CD14-positive monocyte (primary cell): ENCODE measurements around the gene SALL1. TPM values are rescaled to one million over a fixed set of nuclear protein-coding genes. Genes with fewer than 3 reads are reported as not detected.

Experiments
- DNase-seq, 3 donors: peaks; one replicate each; pipeline ENCODE4 v3.0.0-alpha.2; 2011 to 2022
- H2AFZ ChIP-seq: 2 replicates; pipeline ENCODE4 v1.6.0; 2012; ENCODE audit warnings: mild to moderate bottlenecking, low read depth, low read length, inconsistent platforms; ENCODE audit not compliant: insufficient read depth, poor library complexity, severe bottlenecking
- H3K27ac ChIP-seq, 2 donors: 1 replicate in 1 of 2; 2 replicates in 1 of 2; pipeline ENCODE4 v1.5.1; 2012 to 2013; ENCODE audit warnings: low read length in 2 of 2, control low read depth in 1 of 2, inconsistent platforms in 1 of 2, low read depth in 1 of 2, mild to moderate bottlenecking in 1 of 2
- H3K27me3 ChIP-seq, 2 donors: one replicate each; pipeline versions ENCODE4 v1.6.0 to v1.6.1; 2011 to 2013; ENCODE audit warnings: low read length in 2 of 2; ENCODE audit not compliant: control insufficient read depth in 2 of 2, insufficient read depth in 2 of 2
- H3K36me3 ChIP-seq, 2 donors: replicated peaks in 1 of 2; 1 replicate in 1 of 2; 2 replicates in 1 of 2; pipeline versions ENCODE4 v1.5.1 to v1.6.1; 2012 to 2013; ENCODE audit warnings: low read length in 2 of 2, control low read depth in 1 of 2, inconsistent platforms in 1 of 2, mild to moderate bottlenecking in 1 of 2; ENCODE audit not compliant: insufficient read depth in 2 of 2, control insufficient read depth in 1 of 2
- H3K4me1 ChIP-seq, 2 donors: 1 replicate in 1 of 2; 2 replicates in 1 of 2; pipeline versions ENCODE4 v1.5.1 to v1.6.1; 2012 to 2013; ENCODE audit warnings: low read length in 2 of 2, control low read depth in 1 of 2, inconsistent platforms in 1 of 2, mild to moderate bottlenecking in 1 of 2, moderate library complexity in 1 of 2; ENCODE audit not compliant: insufficient read depth in 2 of 2, control insufficient read depth in 1 of 2
- H3K4me2 ChIP-seq: replicated peaks from 2 replicates; pipeline ENCODE3; 2012; ENCODE audit warnings: low read length, moderate library complexity, mild to moderate bottlenecking; ENCODE audit not compliant: poor library complexity, severe bottlenecking; ENCODE audit errors: extremely low read depth
- H3K4me3 ChIP-seq, 3 experiments: fragments of 200-600 bp in 1 of 3; sonication (generic) in 1 of 3; replicated peaks in 1 of 3; 1 replicate in 2 of 3; 2 replicates in 1 of 3; pipeline ENCODE4 v1.5.1; 2011 to 2013; ENCODE audit warnings: low read length in 3 of 3, mild to moderate bottlenecking in 3 of 3, control low read depth in 2 of 3, low read depth in 2 of 3, inconsistent platforms in 1 of 3, moderate library complexity in 1 of 3
- H3K79me2 ChIP-seq: 2 replicates; pipeline ENCODE4 v1.6.0; 2012; ENCODE audit warnings: mild to moderate bottlenecking, control low read depth, inconsistent platforms, low read length, moderate library complexity; ENCODE audit not compliant: insufficient read depth
- H3K9ac ChIP-seq: 2 replicates; pipeline ENCODE4 v1.6.0; 2017; ENCODE audit warnings: low read length, mild to moderate bottlenecking; ENCODE audit not compliant: insufficient read depth, poor library complexity, severe bottlenecking
- H3K9me3 ChIP-seq, 2 donors: replicated peaks in 1 of 2; 1 replicate in 1 of 2; 2 replicates in 1 of 2; pipeline versions ENCODE4 v1.5.1 to v1.6.1; 2012 to 2013; ENCODE audit warnings: low read length in 2 of 2, control low read depth in 1 of 2; ENCODE audit not compliant: control insufficient read depth in 1 of 2, insufficient read depth in 1 of 2
- H4K20me1 ChIP-seq: 2 replicates; pipeline ENCODE4 v1.6.0; 2012; ENCODE audit warnings: mild to moderate bottlenecking, low read length, control low read depth, moderate library complexity; ENCODE audit not compliant: insufficient read depth
- H3K27ac Mint-ChIP-seq, 7 donors: one replicate each; pipeline ENCODE4 v1.8.0; 2020; ENCODE audit warnings: mild to moderate bottlenecking in 7 of 7, mixed read lengths in 7 of 7, moderate library complexity in 6 of 7, inconsistent platforms in 2 of 7
- H3K27me3 Mint-ChIP-seq, 3 donors: one replicate each; pipeline ENCODE4 v1.8.0; 2021 to 2022; ENCODE audit warnings: low read depth in 3 of 3, mild to moderate bottlenecking in 3 of 3, mixed read lengths in 3 of 3, moderate library complexity in 3 of 3, inconsistent platforms in 1 of 3
- H3K36me3 Mint-ChIP-seq, 2 donors: one replicate each; pipeline ENCODE4 v1.8.0; 2020; ENCODE audit warnings: mixed read lengths in 2 of 2, inconsistent platforms in 1 of 2, mild to moderate bottlenecking in 1 of 2
- H3K4me1 Mint-ChIP-seq: one replicate; pipeline ENCODE4 v1.8.0; 2020; ENCODE audit warnings: mild to moderate bottlenecking, mixed read lengths
- H3K4me3 Mint-ChIP-seq, 2 donors: one replicate each; pipeline ENCODE4 v1.8.0; 2020; ENCODE audit warnings: mild to moderate bottlenecking in 2 of 2, mixed read lengths in 2 of 2, moderate library complexity in 1 of 2
- H3K9me3 Mint-ChIP-seq, 7 donors: one replicate each; pipeline ENCODE4 v1.8.0; 2020 to 2022; ENCODE audit warnings: mixed read lengths in 7 of 7, mild to moderate bottlenecking in 6 of 7, moderate library complexity in 6 of 7, inconsistent platforms in 2 of 7
- CTCF ChIP-seq: fragments of 200-600 bp; IDR thresholded peaks from one replicate; pipeline ENCODE4 v1.8.0; 2022; ENCODE audit warnings: antibody characterized with exemption, mild to moderate bottlenecking
- WGBS: methylation state at CpG from one replicate; pipeline ENCODE4 v1.1.5; 2013; ENCODE audit warnings: missing lambda C conversion rate; ENCODE audit not compliant: insufficient coverage; 5-methylcytosine and 5-hydroxymethylcytosine counted together
- intact Hi-C, 2 donors: fragments of 100-400 bp; cut with micrococcal nuclease; formaldehyde crosslinking; loops; one replicate each; pipeline versions ENCODE4 v1.15.0 to v1.15.1; 2023
- polyA plus RNA-seq, 3 donors: library from polyadenylated mRNA; depleted of rRNA in 1 of 3; unstranded in 2 of 3; stranded (reverse) in 1 of 3; fragments of 300-500 nt in 2 of 3; fragments of >200 nt in 1 of 3; fragmentation: Illumina TruSeq in 2 of 3; gene quantifications; 1 replicate in 2 of 3; 2 replicates in 1 of 3; pipeline ENCODE4 v1.2.3, GENCODE V29; 2012 to 2021

The SALL1 gene
- polyA plus RNA-seq, 3 donors = not detected

GRCh38 chr16:51157698-51158097 lies 6.6 kb upstream of the SALL1 start:
- TF ChIP-seq CTCF = no peak
- Histone ChIP-seq H3K9me3 (peaks cover 0 to 13% of the 10 kb centered on the region in 2 donors), H3K36me3 (no peaks in the 10 kb centered on the region), H3K27ac (no peak overlapping the region), H3K4me2 (no peak overlapping the region), H2AFZ (no peak overlapping the region), H3K9ac (no peak overlapping the region), H3K4me3 (no peak overlapping the region), H3K79me2 (no peaks in the 10 kb centered on the region), H3K27me3 (peaks cover 36 to 55% of the 10 kb centered on the region in 2 donors), H3K4me1 (no peaks in the 10 kb centered on the region), H4K20me1 (no peaks in the 10 kb centered on the region)
- no peak for DNase-seq
- H3K9me3 Mint-ChIP-seq = peaks cover 0 to 17% (median 7%) of the 10 kb centered on the region in 7 donors
- H3K27me3 Mint-ChIP-seq = peaks cover 53 to 65% (median 56%) of the 10 kb centered on the region in 3 donors
- WGBS = 40% methylated on average over 1 of the region's 2 CpGs
- peaks cover 0 to 2% of the 10 kb centered on the region in 2 donors for H3K36me3 Mint-ChIP-seq
- H3K4me1 Mint-ChIP-seq = peaks cover 3% of the 10 kb centered on the region
- peak overlapping the region in 1 of 2 donors; percentile 67 for H3K4me3 Mint-ChIP-seq
- H3K27ac Mint-ChIP-seq = no peak overlapping the region
- intact Hi-C loops = no loop called here

- Histone ChIP-seq H3K9ac (no peak overlapping the region), H3K4me3 (no peak overlapping the region)
- intact Hi-C loops = no loop called here
Observed at GRCh38 chr16:51156807-51157200, 5.7 kb upstream of the SALL1 start.

More at GRCh38 chr16:51156807-51157200, 5.7 kb upstream of the SALL1 start:
- no peak for DNase-seq
- Mint-ChIP-seq H3K27me3 (peaks cover 58 to 71% (median 61%) of the 10 kb centered on the region in 3 donors), H3K4me1 (peaks cover 3% of the 10 kb centered on the region), H3K36me3 (peaks cover 0 to 2% of the 10 kb centered on the region in 2 donors), H3K4me3 (peak overlapping the region in 1 of 2 donors; percentile 22), H3K27ac (no peak overlapping the region), H3K9me3 (peaks cover 0 to 17% (median 7%) of the 10 kb centered on the region in 7 donors)
- no CpG with 5 or more reads among the region's 2 CpGs for WGBS
- H3K4me2 ChIP-seq = no peak overlapping the region
- H3K27me3 ChIP-seq = peaks cover 42 to 62% of the 10 kb centered on the region in 2 donors
- no peaks in the 10 kb centered on the region for H3K36me3 ChIP-seq
- no peak overlapping the region for H2AFZ ChIP-seq
- no peak for TF ChIP-seq CTCF
- H3K27ac ChIP-seq = no peak overlapping the region
- H3K79me2 ChIP-seq = no peaks in the 10 kb centered on the region
- H3K4me1 ChIP-seq = no peaks in the 10 kb centered on the region
- peaks cover 0 to 14% of the 10 kb centered on the region in 2 donors for H3K9me3 ChIP-seq
- no peaks in the 10 kb centered on the region for H4K20me1 ChIP-seq
